NCI-H2029 (cell line): ENCODE data around the gene ZNF107.

Source experiments
- DNase-seq: peaks from one replicate; lab custom pipeline; 2025; lab: John Stamatoyannopoulos, UW

The ZNF107 gene

GRCh38 chr7:64665980-64666662, at the start of gene ZNF107:
Gene ZNF107, plus strand, starts transcription at chr7:64666133. Its CDS starts 150 bp downstream, at chr7:64666283.
- peak; percentile 93 for DNase-seq

- peak; percentile 36 for DNase-seq
These were observed 47.0 kb upstream of the ZNF107 start for GRCh38 chr7:64618785-64619456.

- no peak for DNase-seq
These were observed 46.2 kb upstream of the ZNF107 start for GRCh38 chr7:64619705-64620104.

- no peak for DNase-seq
These were observed 44.3 kb upstream of the ZNF107 start for GRCh38 chr7:64621656-64622055.

- no peak for DNase-seq
These were observed 40.5 kb upstream of the ZNF107 start for GRCh38 chr7:64625114-64626082.

GRCh38 chr7:64626083-64626469, 39.9 kb upstream of the ZNF107 start:
- DNase-seq, result no peak

GRCh38 chr7:64626557-64626956, 39.4 kb upstream of the ZNF107 start:
- DNase-seq, result no peak

- no peak for DNase-seq
These were observed 37.7 kb upstream of the ZNF107 start for GRCh38 chr7:64628192-64628591.

- no peak for DNase-seq
These were observed 37.2 kb upstream of the ZNF107 start for GRCh38 chr7:64628721-64629120.

GRCh38 chr7:64630496-64630895, 35.4 kb upstream of the ZNF107 start:
- DNase-seq, result no peak

- no peak for DNase-seq
These were observed 33.9 kb upstream of the ZNF107 start for GRCh38 chr7:64632029-64632428.

- DNase-seq, result no peak
These were observed 32.5 kb upstream of the ZNF107 start for GRCh38 chr7:64633401-64633800.

GRCh38 chr7:64634406-64635062, 31.4 kb upstream of the ZNF107 start:
- DNase-seq, result no peak

- DNase-seq, result no peak
These were observed 29.5 kb upstream of the ZNF107 start for GRCh38 chr7:64636386-64636785.

- no peak for DNase-seq
These were observed 28.1 kb upstream of the ZNF107 start for GRCh38 chr7:64637521-64638445.

GRCh38 chr7:64638822-64639221, 27.1 kb upstream of the ZNF107 start:
- no peak for DNase-seq

- no peak for DNase-seq
These were observed 26.5 kb upstream of the ZNF107 start for GRCh38 chr7:64639267-64640001.

- DNase-seq, result no peak
These were observed 25.4 kb upstream of the ZNF107 start for GRCh38 chr7:64640504-64640903.

GRCh38 chr7:64642046-64642445, 23.9 kb upstream of the ZNF107 start:
- no peak for DNase-seq

- DNase-seq, result no peak
These were observed 23.1 kb upstream of the ZNF107 start for GRCh38 chr7:64642875-64643274.
